Neural progenitor cell (in vitro differentiated cells): ENCODE results near the gene KLHL29. TPM values are rescaled to one million over a fixed set of nuclear protein-coding genes. Genes with fewer than 3 reads are reported as not detected.

ENCODE experiments used
- DNase-seq: peaks from one replicate; pipeline ENCODE4 v3.0.0-alpha.2; 2016; ENCODE audit warnings: low spot score
- H2AFZ ChIP-seq: fragments of 200-600 bp; sonication (generic); replicated peaks from 2 replicates; pipeline ENCODE4 v1.6.1; 2016; ENCODE audit warnings: antibody characterized with exemption
- H3F3A ChIP-seq: fragments of 200-600 bp; sonication (generic); 2 replicates; pipeline ENCODE4 v1.6.1; 2016; ENCODE audit warnings: antibody characterized with exemption, low read depth
- H3K27ac ChIP-seq: fragments of 200-600 bp; sonication (generic); 2 replicates; pipeline ENCODE4 v1.5.1; 2016; ENCODE audit warnings: mild to moderate bottlenecking
- H3K27me3 ChIP-seq: fragments of 200-600 bp; sonication (generic); 2 replicates; pipeline ENCODE4 v1.6.1; 2016; ENCODE audit warnings: mild to moderate bottlenecking, moderate library complexity
- H3K36me3 ChIP-seq: fragments of 200-600 bp; sonication (generic); 2 replicates; pipeline ENCODE4 v1.5.1; 2016
- H3K4me1 ChIP-seq: fragments of 200-600 bp; sonication (generic); 2 replicates; pipeline ENCODE4 v1.6.1; 2016; ENCODE audit warnings: mixed run types
- H3K4me2 ChIP-seq: fragments of 200-600 bp; sonication (generic); 2 replicates; pipeline ENCODE4 v1.6.1; 2016
- H3K4me3 ChIP-seq: fragments of 200-600 bp; sonication (generic); 2 replicates; pipeline ENCODE4 v1.5.1; 2016
- H3K79me2 ChIP-seq: fragments of 200-600 bp; sonication (generic); 2 replicates; pipeline ENCODE4 v1.6.1; 2016; ENCODE audit warnings: low read depth
- H3K9ac ChIP-seq: fragments of 200-600 bp; sonication (generic); 2 replicates; pipeline ENCODE4 v1.6.1; 2016
- H3K9me3 ChIP-seq: fragments of 200-600 bp; sonication (generic); 2 replicates; pipeline ENCODE4 v1.5.1; 2016; ENCODE audit warnings: low read depth
- H4K20me1 ChIP-seq: fragments of 200-600 bp; sonication (generic); 2 replicates; pipeline ENCODE4 v1.6.1; 2016; ENCODE audit warnings: low read depth
- H3K27ac Mint-ChIP-seq: 3 replicates; pipeline ENCODE4 v1.8.0; 2021; ENCODE audit warnings: mixed read lengths
- H3K27me3 Mint-ChIP-seq: 2 replicates; pipeline ENCODE4 v1.8.0; 2022; ENCODE audit warnings: low read depth, mild to moderate bottlenecking, inconsistent platforms, moderate library complexity, mixed read lengths; ENCODE audit not compliant: insufficient read depth
- H3K36me3 Mint-ChIP-seq: 3 replicates; pipeline ENCODE4 v1.8.0; 2021; ENCODE audit warnings: mixed read lengths
- H3K4me1 Mint-ChIP-seq: 3 replicates; pipeline ENCODE4 v1.8.0; 2021; ENCODE audit warnings: mixed read lengths
- H3K4me3 Mint-ChIP-seq: 3 replicates; pipeline ENCODE4 v1.8.0; 2021; ENCODE audit warnings: mild to moderate bottlenecking, moderate library complexity, mixed read lengths
- H3K9me3 Mint-ChIP-seq: 3 replicates; pipeline ENCODE4 v1.8.0; 2020; ENCODE audit warnings: mixed read lengths
- CTCF ChIP-seq: fragments of 200-600 bp; sonication (generic); IDR thresholded peaks from 2 replicates; pipeline ENCODE4 v1.5.1; 2017; ENCODE audit warnings: antibody characterized with exemption, mild to moderate bottlenecking
- EZH2 ChIP-seq: fragments of 200-600 bp; sonication (generic); IDR thresholded peaks from 2 replicates; pipeline ENCODE4 v1.6.1; 2017; ENCODE audit warnings: antibody characterized with exemption, mild to moderate bottlenecking, moderate library complexity
- EZH2phosphoT487 ChIP-seq: fragments of 200-600 bp; sonication (generic); IDR thresholded peaks from 2 replicates; pipeline ENCODE4 v1.6.1; 2017; ENCODE audit warnings: antibody characterized with exemption
- total RNA-seq: library from RNA; depleted of rRNA; stranded (reverse); fragments of >200 nt; gene quantifications from 2 replicates; pipeline ENCODE4 v1.2.3, GENCODE V29; 2015; ENCODE audit warnings: low replicate concordance

Gene KLHL29
- total RNA-seq, 1 donor from 2014 or later = 1.6 TPM

DNA sequence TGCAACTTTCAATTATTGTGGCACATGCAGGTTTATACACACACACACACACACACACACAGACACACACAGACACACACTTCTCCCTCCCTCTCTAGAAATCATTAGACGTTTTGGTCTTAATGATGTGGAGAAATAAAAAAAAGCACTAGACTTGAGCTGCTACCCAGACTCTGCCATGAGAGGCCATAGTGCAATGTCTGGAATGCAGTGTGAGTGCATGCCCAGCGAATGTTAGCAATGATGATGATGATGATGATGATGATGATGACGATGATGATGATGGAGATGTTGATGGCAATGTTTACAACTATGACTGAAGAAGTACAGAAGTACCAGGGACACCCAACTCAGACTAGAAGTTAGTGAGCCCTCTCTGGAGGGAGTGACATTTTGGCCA is 23.8 kb upstream of the KLHL29 start:
- H3K36me3 ChIP-seq = no peaks in the 10 kb centered on the region
- no peak overlapping the region for H3K27ac ChIP-seq
- no peaks in the 10 kb centered on the region for H4K20me1 ChIP-seq
- H3K27ac Mint-ChIP-seq = no peak overlapping the region
- no peaks in the 10 kb centered on the region for H3K27me3 ChIP-seq
- peaks cover 10% of the 10 kb centered on the region for H3K27me3 Mint-ChIP-seq
- no peaks in the 10 kb centered on the region for H3F3A ChIP-seq
- no peak for DNase-seq
- TF ChIP-seq EZH2phosphoT487 (no peak), EZH2 (no peak), CTCF (no peak)
- no peaks in the 10 kb centered on the region for H3K9me3 Mint-ChIP-seq
- no peak overlapping the region for H3K4me3 ChIP-seq
- H3K9ac ChIP-seq = no peak overlapping the region
- H3K36me3 Mint-ChIP-seq = no peaks in the 10 kb centered on the region
- H3K4me3 Mint-ChIP-seq = no peak overlapping the region
- no peaks in the 10 kb centered on the region for H3K4me1 ChIP-seq
- H2AFZ ChIP-seq = no peak overlapping the region
- H3K9me3 ChIP-seq = no peaks in the 10 kb centered on the region
- H3K4me1 Mint-ChIP-seq = peaks cover 18% of the 10 kb centered on the region
- H3K79me2 ChIP-seq = no peaks in the 10 kb centered on the region
- H3K4me2 ChIP-seq = no peak overlapping the region

DNA sequence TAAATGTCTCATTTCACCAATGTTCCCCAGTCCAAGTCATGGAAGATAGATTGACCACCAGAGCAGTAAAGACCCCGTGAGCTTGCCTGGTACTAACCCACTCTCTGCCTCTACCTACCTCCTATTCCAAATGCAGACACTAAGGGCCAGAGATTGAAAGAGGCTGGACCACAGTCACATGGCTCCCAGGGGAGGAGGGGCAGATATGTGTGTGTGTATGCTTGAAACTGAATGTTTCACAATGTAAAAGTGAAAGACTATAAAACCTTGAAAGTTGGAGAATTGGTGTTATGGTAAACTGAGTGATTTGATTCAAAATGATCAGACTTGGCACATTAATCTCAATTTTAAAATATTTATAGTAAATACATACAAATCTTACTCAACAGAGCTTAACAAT is 21.7 kb upstream of the KLHL29 start:
- Histone ChIP-seq H3K79me2 (no peaks in the 10 kb centered on the region), H3K9ac (no peak overlapping the region), H3K4me2 (no peak overlapping the region), H3K27me3 (no peaks in the 10 kb centered on the region), H3K9me3 (no peaks in the 10 kb centered on the region), H2AFZ (no peak overlapping the region), H3F3A (no peaks in the 10 kb centered on the region), H4K20me1 (no peaks in the 10 kb centered on the region), H3K27ac (no peak overlapping the region), H3K4me3 (no peak overlapping the region), H3K4me1 (no peaks in the 10 kb centered on the region), H3K36me3 (no peaks in the 10 kb centered on the region)
- Mint-ChIP-seq H3K4me1 (peaks cover 15% of the 10 kb centered on the region), H3K9me3 (no peaks in the 10 kb centered on the region), H3K36me3 (no peaks in the 10 kb centered on the region), H3K27me3 (peaks cover 6% of the 10 kb centered on the region), H3K27ac (no peak overlapping the region), H3K4me3 (no peak overlapping the region)
- no peak for DNase-seq
- TF ChIP-seq CTCF (no peak), EZH2 (no peak), EZH2phosphoT487 (no peak)

GRCh38 chr2:23363831-23364230 is 21.1 kb upstream of the KLHL29 start:
- Histone ChIP-seq H2AFZ (no peak overlapping the region), H3K9ac (no peak overlapping the region), H3K4me3 (no peak overlapping the region), H4K20me1 (no peaks in the 10 kb centered on the region), H3K79me2 (no peaks in the 10 kb centered on the region), H3F3A (no peaks in the 10 kb centered on the region), H3K9me3 (no peaks in the 10 kb centered on the region), H3K27ac (no peak overlapping the region), H3K4me1 (no peaks in the 10 kb centered on the region), H3K4me2 (no peak overlapping the region), H3K27me3 (no peaks in the 10 kb centered on the region), H3K36me3 (no peaks in the 10 kb centered on the region)
- Mint-ChIP-seq H3K4me1 (peaks cover 15% of the 10 kb centered on the region), H3K36me3 (no peaks in the 10 kb centered on the region), H3K27ac (no peak overlapping the region), H3K4me3 (no peak overlapping the region), H3K9me3 (no peaks in the 10 kb centered on the region), H3K27me3 (peaks cover 6% of the 10 kb centered on the region)
- DNase-seq = no peak
- no peak for TF ChIP-seq CTCF
- TF ChIP-seq EZH2phosphoT487 = no peak
- no peak for TF ChIP-seq EZH2
